ENCODE data around the gene KSR2. TPM values are rescaled to one million over a fixed set of nuclear protein-coding genes. Genes with fewer than 3 reads are reported as not detected.

The KSR2 gene
- total RNA-seq = 0.30 and 0.32 TPM in 2 replicates

GRCh38 chr12:117968826-117969659 lies at the start of gene KSR2:
TSS of gene KSR2 (minus strand) at chr12:117968990. CDS start at chr12:117968255, 735 bp downstream.

DNA sequence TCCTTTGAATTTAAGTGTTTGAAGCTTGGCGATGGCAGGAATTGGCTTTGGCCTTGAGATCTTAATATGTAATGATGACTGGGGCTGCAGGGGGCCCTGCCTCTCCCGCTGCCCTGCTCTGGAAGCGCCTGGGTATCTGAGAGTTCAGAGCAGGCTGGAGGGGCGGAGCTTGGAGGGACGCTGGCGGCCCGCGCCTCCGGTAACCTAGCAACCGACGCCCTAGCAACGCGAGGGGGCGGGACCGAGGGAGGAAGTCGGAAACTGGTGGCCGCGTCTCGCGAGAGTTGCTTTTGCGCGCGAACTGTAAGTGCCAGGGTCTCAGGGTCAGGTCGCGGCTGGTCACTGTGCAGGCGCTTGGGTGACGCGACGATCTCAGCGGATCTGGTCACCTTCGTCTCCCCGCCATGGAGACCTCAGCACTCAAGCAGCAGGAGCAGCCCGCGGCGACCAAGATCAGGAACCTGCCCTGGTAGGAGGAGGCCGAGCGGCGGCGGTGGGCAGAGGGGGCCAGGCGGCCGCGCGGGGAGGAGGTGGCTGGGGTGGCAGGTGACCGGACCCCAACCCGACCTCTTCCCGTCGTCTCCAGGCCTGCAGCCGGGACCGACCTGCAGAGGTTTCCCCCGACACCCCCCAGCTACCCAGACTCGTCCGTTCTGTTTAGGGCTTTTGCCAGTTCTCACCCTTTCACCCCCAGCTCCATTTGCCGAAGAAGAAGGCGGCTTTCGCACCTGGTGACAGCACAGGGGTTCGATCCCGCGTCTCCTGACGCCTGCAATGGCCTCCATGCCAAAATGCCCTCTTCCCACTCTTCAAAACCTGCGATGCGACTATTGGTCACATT lies 47.9 kb upstream of the KSR2 start, which contains the start of gene RFC5:
TSS of gene RFC5 (plus strand) at position 280 of the 841 bp plus-strand sequence. CDS start at position 405, 125 bp downstream.

Other genes with a start within 250 kb of the KSR2 start
- 16.2 and 20.4 TPM in 2 replicates for gene RFC5, start 47.7 kb upstream of the KSR2 start, total RNA-seq
- gene WSB2, start 92.2 kb upstream of the KSR2 start, total RNA-seq = 75.8 and 77.6 TPM in 2 replicates
- 20.5 and 34.0 TPM in 2 replicates for gene VSIG10, start 135.0 kb upstream of the KSR2 start, total RNA-seq
- gene PEBP1, start 167.1 kb upstream of the KSR2 start, total RNA-seq = 148 and 156 TPM in 2 replicates